GM12864 (cell line): Measurements from ENCODE around the gene SPIRE1.

Experiments used
- DNase-seq: peaks from one replicate; pipeline ENCODE4 v3.0.0-alpha.2; 2011; ENCODE audit warnings: low read depth
- H3K4me3 ChIP-seq: 2 replicates; pipeline ENCODE4 v1.5.1; 2011; ENCODE audit warnings: mild to moderate bottlenecking, low read depth, low read length, control low read depth
- CTCF ChIP-seq: IDR thresholded peaks from 2 replicates; pipeline ENCODE4 v1.5.1; 2011; ENCODE audit warnings: low read depth, mild to moderate bottlenecking, moderate library complexity, low read length, control low read depth, inconsistent platforms; ENCODE audit errors: missing control alignments

The SPIRE1 gene

GRCh38 chr18:12599966-12600365 is 57.9 kb downstream of the SPIRE1 start:
- no peak overlapping the region for H3K4me3 ChIP-seq
- DNase-seq, result no peak
- TF ChIP-seq CTCF, result no peak

- no peak for DNase-seq
- H3K4me3 ChIP-seq, result no peak overlapping the region
- TF ChIP-seq CTCF, result no peak
Observed at GRCh38 chr18:12599543-12599942, 58.4 kb downstream of the SPIRE1 start.

- no peak for TF ChIP-seq CTCF
- no peak for DNase-seq
- H3K4me3 ChIP-seq, result no peak overlapping the region
Observed at GRCh38 chr18:12598181-12598930, 59.6 kb downstream of the SPIRE1 start.

GRCh38 chr18:12597760-12598159 is 60.1 kb downstream of the SPIRE1 start:
- no peak overlapping the region for H3K4me3 ChIP-seq
- DNase-seq, result no peak
- no peak for TF ChIP-seq CTCF

- no peak for DNase-seq
- no peak for TF ChIP-seq CTCF
- H3K4me3 ChIP-seq, result no peak overlapping the region
Observed at GRCh38 chr18:12595571-12596255, 62.2 kb downstream of the SPIRE1 start.

GRCh38 chr18:12593866-12594265 is 64.0 kb downstream of the SPIRE1 start:
- H3K4me3 ChIP-seq, result no peak overlapping the region
- TF ChIP-seq CTCF, result no peak
- no peak for DNase-seq
